Thoracic aorta (tissue), 2 donors: ENCODE results near the gene HTR2B. TPM values are rescaled to one million over a fixed set of nuclear protein-coding genes. Genes with fewer than 3 reads are reported as not detected.
"Not testable (repeated sequence)": the region's sequence is repeated elsewhere in the genome, so short reads cannot be mapped to it uniquely, and the experiment has no call there.

Experiments
- ATAC-seq: fragments of 150-250 bp; one replicate; pipeline ENCODE4 v1.8.0; 2017; ENCODE audit warnings: low read depth; ENCODE audit not compliant: insufficient number of reproducible peaks, low FRiP score
- DNase-seq: peaks from one replicate; pipeline ENCODE4 v3.0.0-alpha.2; 2020; ENCODE audit warnings: low spot score
- H3K27ac ChIP-seq, 2 donors: fragments of 200-600 bp; sonication (generic); 1 replicate in 1 of 2; 2 replicates in 1 of 2; pipeline ENCODE4 v1.5.1; 2016; ENCODE audit warnings: mild to moderate bottlenecking in 2 of 2, moderate library complexity in 2 of 2
- H3K27me3 ChIP-seq: fragments of 200-600 bp; sonication (generic); replicated peaks from 2 replicates; pipeline ENCODE4 v1.6.0; 2016; ENCODE audit warnings: mild to moderate bottlenecking; ENCODE audit not compliant: insufficient read depth
- H3K36me3 ChIP-seq: fragments of 200-600 bp; sonication (generic); one replicate; pipeline ENCODE4 v1.5.1; 2016
- H3K4me1 ChIP-seq, 2 donors: fragments of 200-600 bp; sonication (generic); 1 replicate in 1 of 2; 2 replicates in 1 of 2; pipeline versions ENCODE4 v1.5.1 to v1.6.0; 2016; ENCODE audit warnings: low read depth in 2 of 2, mild to moderate bottlenecking in 1 of 2; ENCODE audit not compliant: control insufficient read depth in 1 of 2
- H3K4me3 ChIP-seq: fragments of 200-600 bp; sonication (generic); 2 replicates; pipeline ENCODE4 v1.5.1; 2016; ENCODE audit warnings: mild to moderate bottlenecking
- H3K9me3 ChIP-seq: fragments of 200-600 bp; sonication (generic); 2 replicates; pipeline ENCODE4 v1.5.1; 2016
- total RNA-seq, 2 donors: library from RNA; depleted of rRNA; stranded (reverse); fragments of >200 nt; gene quantifications; one replicate each; pipeline versions ENCODE4 v1.1.0 to v1.2.3, GENCODE V29; 2016
- TF ChIP-seq, protein P1 (sequence below): fragments of 200-600 bp; sonication (generic); IDR thresholded peaks from one replicate; pipeline ENCODE4 v1.5.1; 2019; ENCODE audit warnings: antibody characterized with exemption

The HTR2B gene
- total RNA-seq, 2 donors from 2014 or later, result 2.8 to 9.2 TPM

DNA sequence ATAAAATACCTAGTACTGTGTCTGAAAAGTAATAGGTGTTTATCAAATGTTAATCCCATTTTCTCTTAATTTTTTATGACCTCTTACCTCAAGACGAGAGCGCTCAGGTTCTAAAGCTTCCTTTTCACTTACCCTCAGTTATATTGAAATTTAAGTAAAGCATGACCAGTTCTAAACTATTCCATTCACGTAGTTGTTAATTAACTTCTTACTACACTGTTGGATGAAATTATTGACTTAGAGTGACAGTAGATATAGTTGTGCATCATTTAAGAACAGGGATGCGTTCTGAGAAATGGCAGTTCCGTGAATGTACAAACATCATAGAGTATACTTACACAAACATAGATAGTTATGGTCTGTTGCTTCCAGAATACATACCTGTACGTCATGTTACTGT, 20.1 kb upstream of the HTR2B start:
- ATAC-seq, result no peak
- peaks cover 0 to 5% of the 10 kb centered on the region in 2 donors for H3K4me1 ChIP-seq
- no peak overlapping the region for H3K4me3 ChIP-seq
- H3K9me3 ChIP-seq, result no peaks in the 10 kb centered on the region
- no peak overlapping the region for H3K27ac ChIP-seq
- peaks cover 7% of the 10 kb centered on the region for H3K36me3 ChIP-seq
- H3K27me3 ChIP-seq, result no peaks in the 10 kb centered on the region
- TF ChIP-seq, protein P1, sequence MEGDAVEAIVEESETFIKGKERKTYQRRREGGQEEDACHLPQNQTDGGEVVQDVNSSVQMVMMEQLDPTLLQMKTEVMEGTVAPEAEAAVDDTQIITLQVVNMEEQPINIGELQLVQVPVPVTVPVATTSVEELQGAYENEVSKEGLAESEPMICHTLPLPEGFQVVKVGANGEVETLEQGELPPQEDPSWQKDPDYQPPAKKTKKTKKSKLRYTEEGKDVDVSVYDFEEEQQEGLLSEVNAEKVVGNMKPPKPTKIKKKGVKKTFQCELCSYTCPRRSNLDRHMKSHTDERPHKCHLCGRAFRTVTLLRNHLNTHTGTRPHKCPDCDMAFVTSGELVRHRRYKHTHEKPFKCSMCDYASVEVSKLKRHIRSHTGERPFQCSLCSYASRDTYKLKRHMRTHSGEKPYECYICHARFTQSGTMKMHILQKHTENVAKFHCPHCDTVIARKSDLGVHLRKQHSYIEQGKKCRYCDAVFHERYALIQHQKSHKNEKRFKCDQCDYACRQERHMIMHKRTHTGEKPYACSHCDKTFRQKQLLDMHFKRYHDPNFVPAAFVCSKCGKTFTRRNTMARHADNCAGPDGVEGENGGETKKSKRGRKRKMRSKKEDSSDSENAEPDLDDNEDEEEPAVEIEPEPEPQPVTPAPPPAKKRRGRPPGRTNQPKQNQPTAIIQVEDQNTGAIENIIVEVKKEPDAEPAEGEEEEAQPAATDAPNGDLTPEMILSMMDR, result no peak
- no peak for DNase-seq

DNA sequence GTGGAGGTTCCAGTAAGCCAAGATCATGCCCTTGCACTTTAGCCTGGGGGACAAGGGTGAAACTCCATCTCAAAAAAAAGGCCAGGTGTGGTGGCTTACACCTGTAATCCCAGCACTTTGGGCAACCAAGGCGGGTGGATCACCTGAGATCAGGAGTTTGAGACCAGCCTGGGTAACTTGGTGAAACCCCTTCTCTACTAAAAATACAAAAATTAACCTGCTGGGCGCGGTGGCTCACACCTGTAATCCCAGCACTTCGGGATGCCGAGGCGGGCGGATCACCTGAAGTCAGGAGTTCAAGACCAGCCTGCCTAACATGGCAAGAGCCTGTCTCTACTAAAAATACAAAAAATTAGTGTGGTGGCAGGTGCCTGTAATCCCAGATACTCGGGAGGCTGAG, 16.0 kb upstream of the HTR2B start:
- not testable (repeated sequence) for H3K9me3 ChIP-seq, DNase-seq, H3K27ac ChIP-seq

DNA sequence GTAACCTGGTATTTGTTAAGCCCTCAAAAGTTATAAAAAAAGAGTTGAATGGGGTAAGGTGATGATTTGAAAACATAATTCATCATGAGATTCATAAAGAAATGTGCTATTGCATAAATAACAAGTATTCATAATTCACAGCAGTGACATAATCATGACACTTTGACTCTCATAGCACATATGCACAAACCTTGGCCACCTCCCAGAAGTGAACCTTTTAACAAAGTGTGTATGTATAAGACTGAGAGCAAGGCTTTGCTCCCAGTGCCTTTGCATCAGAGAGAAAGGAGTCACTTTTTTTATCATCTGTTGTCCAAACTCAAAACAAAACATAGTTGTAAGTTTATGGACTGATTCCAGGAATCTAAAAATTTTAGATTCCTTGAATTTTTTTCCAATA, 15.0 kb upstream of the HTR2B start:
- DNase-seq, result no peak
- Histone ChIP-seq H3K4me3 (no peak overlapping the region), H3K27ac (no peak overlapping the region), H3K4me1 (peaks cover 14 to 30% of the 10 kb centered on the region in 2 donors), H3K36me3 (no peaks in the 10 kb centered on the region), H3K9me3 (no peaks in the 10 kb centered on the region), H3K27me3 (no peaks in the 10 kb centered on the region)
- TF ChIP-seq, protein P1, result no peak
- no peak for ATAC-seq

More for the DNA sequence above, 16.0 kb upstream of the HTR2B start:
- not testable (repeated sequence) for H3K4me3 ChIP-seq, ATAC-seq, H3K36me3 ChIP-seq, H3K27me3 ChIP-seq
- peaks cover 5 to 20% of the 10 kb centered on the region in 2 donors for H3K4me1 ChIP-seq

DNA sequence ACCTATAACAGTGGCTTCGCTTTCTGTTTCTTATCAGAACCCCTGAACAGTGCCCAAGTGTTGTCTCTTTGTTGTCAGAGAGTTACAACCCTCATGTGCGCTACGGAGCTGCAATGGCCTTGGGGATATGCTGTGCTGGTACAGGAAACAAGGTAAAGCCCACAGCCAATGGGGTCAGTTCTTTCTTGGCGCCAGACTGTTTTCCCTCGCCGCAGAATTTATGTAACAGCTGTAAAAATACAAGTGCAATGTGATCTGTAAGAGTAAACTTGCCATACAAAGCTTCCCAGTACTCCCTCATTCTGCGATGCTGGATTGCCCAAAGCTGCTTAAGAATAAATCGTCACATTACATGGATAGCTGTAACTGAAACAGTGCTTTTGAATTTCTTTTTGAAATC, 13.9 kb upstream of the HTR2B start:
- H3K9me3 ChIP-seq, result no peaks in the 10 kb centered on the region
- DNase-seq (no peak), ATAC-seq (no peak)
- H3K36me3 ChIP-seq, result no peaks in the 10 kb centered on the region
- TF ChIP-seq, protein P1, result no peak
- H3K27ac ChIP-seq, result peak overlapping the region in 1 of 2 donors; percentile 26
- H3K4me3 ChIP-seq, result peak overlapping the region; percentile 42
- H3K4me1 ChIP-seq, result peaks cover 17 to 41% of the 10 kb centered on the region in 2 donors
- no peaks in the 10 kb centered on the region for H3K27me3 ChIP-seq

DNA sequence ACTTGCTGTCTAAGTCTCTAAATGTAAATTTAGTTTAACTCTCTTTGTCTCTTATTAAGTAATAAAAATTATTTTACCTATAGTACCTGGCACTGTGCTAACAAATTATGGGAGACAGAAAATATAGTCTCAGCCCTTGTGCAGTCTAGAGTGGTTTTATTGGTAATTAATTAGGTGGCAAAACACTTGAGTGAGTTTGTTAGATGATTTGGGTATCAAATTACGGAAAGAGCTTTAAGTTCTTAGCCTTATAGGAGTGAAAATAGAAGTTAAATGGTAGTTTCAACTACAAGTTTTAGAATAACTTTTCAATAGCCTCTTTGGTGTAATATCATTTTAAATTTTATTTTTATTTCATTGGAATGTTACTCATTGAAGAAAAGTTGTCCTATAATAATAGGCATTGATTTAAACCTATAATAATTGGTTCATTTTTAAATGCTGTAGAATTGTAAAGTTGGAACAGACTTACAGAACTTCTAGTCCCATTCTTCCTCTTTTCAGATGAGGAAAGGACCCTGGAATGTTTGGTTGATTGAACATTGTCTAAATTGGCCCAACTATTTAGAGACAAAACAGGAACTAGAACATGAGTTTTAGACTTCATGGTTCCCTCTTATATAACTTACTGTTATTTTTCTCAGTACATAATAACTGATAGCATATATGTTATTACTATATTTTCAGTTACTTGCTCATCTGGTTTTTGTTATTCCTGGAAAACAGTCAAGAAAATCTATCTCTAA, 10.2 kb upstream of the HTR2B start:
- Histone ChIP-seq H3K4me1 (peaks cover 39 to 73% of the 10 kb centered on the region in 2 donors), H3K4me3 (no peak overlapping the region), H3K27me3 (no peaks in the 10 kb centered on the region), H3K36me3 (no peaks in the 10 kb centered on the region), H3K27ac (peak overlapping the region; percentile 1 to 7), H3K9me3 (no peaks in the 10 kb centered on the region)
- ATAC-seq (no peak), DNase-seq (no peak)
- TF ChIP-seq, protein P1, result no peak
